GM21576 (cell line): Measurements from ENCODE around the gene ZNF730.
"Not testable (repeated sequence)": the region's sequence is repeated elsewhere in the genome, so short reads cannot be mapped to it uniquely, and the experiment has no call there.

Source experiments
- ATAC-seq: cut with Tn5 transposase; IDR thresholded peaks from one replicate; pipeline ENCODE4 v1.9.1; 2021; ENCODE audit warnings: mild to moderate bottlenecking, moderate library complexity; ENCODE audit not compliant: unreplicated experiment

The ZNF730 gene

GRCh38 chr19:23116802-23117571 is at the start of gene ZNF730:
TSS of gene ZNF730 (plus strand) at chr19:23117025. CDS start at chr19:23117174, 149 bp downstream.
- no peak for ATAC-seq

GRCh38 chr19:23070353-23071146 is 46.3 kb upstream of the ZNF730 start:
- no peak for ATAC-seq

- ATAC-seq, result no peak
Measured at GRCh38 chr19:23071147-23071511, 45.7 kb upstream of the ZNF730 start.

GRCh38 chr19:23075031-23075733 is 41.6 kb upstream of the ZNF730 start:
- ATAC-seq, result no peak

- not testable (repeated sequence) for ATAC-seq
Measured at GRCh38 chr19:23077776-23078175, 39.0 kb upstream of the ZNF730 start.

- ATAC-seq, result no peak
Measured at GRCh38 chr19:23093832-23094231, 23.0 kb upstream of the ZNF730 start.

- no peak for ATAC-seq
Measured at GRCh38 chr19:23095418-23095817, 21.4 kb upstream of the ZNF730 start.

GRCh38 chr19:23098286-23098685 is 18.5 kb upstream of the ZNF730 start:
- ATAC-seq, result no peak

GRCh38 chr19:23098988-23099387 is 17.8 kb upstream of the ZNF730 start:
- no peak for ATAC-seq

- ATAC-seq, result no peak
Measured at GRCh38 chr19:23099966-23100365, 16.9 kb upstream of the ZNF730 start.

GRCh38 chr19:23101241-23101640 is 15.6 kb upstream of the ZNF730 start:
- no peak for ATAC-seq

- ATAC-seq, result no peak
Measured at GRCh38 chr19:23118400-23118799, 1.6 kb downstream of the ZNF730 start.

GRCh38 chr19:23134211-23134610 is 17.4 kb downstream of the ZNF730 start:
- not testable (repeated sequence) for ATAC-seq

GRCh38 chr19:23145617-23146415 is 29.0 kb downstream of the ZNF730 start:
- no peak for ATAC-seq

GRCh38 chr19:23160766-23161165 is 43.9 kb downstream of the ZNF730 start:
- no peak for ATAC-seq

- ATAC-seq, result not testable (repeated sequence)
Measured at GRCh38 chr19:23168286-23168685, 51.5 kb downstream of the ZNF730 start.

- no peak for ATAC-seq
Measured at GRCh38 chr19:23183251-23183650, 66.4 kb downstream of the ZNF730 start.

- ATAC-seq, result no peak
Measured at GRCh38 chr19:23190341-23190740, 73.5 kb downstream of the ZNF730 start.
